Pancreas (tissue), 10 donors: ENCODE results near the gene RBM7. TPM values are rescaled to one million over a fixed set of nuclear protein-coding genes. Genes with fewer than 3 reads are reported as not detected.
A peak's percentile ranks its signal among the peaks of the same experiment; 100 is the strongest.

ENCODE experiments used
- ATAC-seq, 4 donors: fragments of 200-7000 bp; cut with Tn5 transposase; one replicate each; pipeline versions ENCODE4 v1.8.0 to v1.9.1; 2020; ENCODE audit warnings: mild to moderate bottlenecking in 4 of 4, moderate library complexity in 4 of 4
- DNase-seq, 6 donors: peaks; one replicate each; pipeline ENCODE4 v3.0.0-alpha.2; 2020
- FAIRE-seq: peaks from 2 replicates; lab custom pipeline; 2012; peaks lifted over from hg19 to GRCh38; lab: Jason Lieb, UNC
- H3K27ac ChIP-seq, 4 donors: fragments of 200-600 bp; sonication (generic); 1 replicate in 3 of 4; 2 replicates in 1 of 4; pipeline versions ENCODE4 v1.5.0 to v1.8.0; 2020
- H3K27me3 ChIP-seq, 4 donors: fragments of 200-600 bp; one replicate each; pipeline ENCODE4 v1.8.0; 2021
- H3K36me3 ChIP-seq, 3 donors: fragments of 200-600 bp; sonication (generic) in 1 of 3; one replicate each; pipeline versions ENCODE4 v1.5.0 to v1.8.0; 2020 to 2021
- H3K4me1 ChIP-seq, 3 donors: fragments of 200-600 bp; one replicate each; pipeline ENCODE4 v1.8.0; 2021
- H3K4me3 ChIP-seq, 4 donors: fragments of 200-600 bp; sonication (generic) in 2 of 4; one replicate each; pipeline versions ENCODE4 v1.5.0 to v1.8.0; 2020 to 2021
- H3K9me3 ChIP-seq, 4 donors: fragments of 200-600 bp; one replicate each; pipeline ENCODE4 v1.8.0; 2021
- WGBS, 2 donors: extraction: QIAGEN DNeasy Blood & Tissue Kit; methylation state at CpG; one replicate each; pipeline ENCODE4 v1.1.7; 2013; 5-methylcytosine and 5-hydroxymethylcytosine counted together
- intact Hi-C, 3 donors: fragments of 100-400 bp; cut with DNase I; formaldehyde crosslinking; loops; one replicate each; pipeline versions ENCODE4 v1.11.1 to v1.14.2; 2022
- polyA plus RNA-seq, 2 donors: library from polyadenylated mRNA; stranded (reverse); fragments of 200-250 nt; gene quantifications; one replicate each; pipeline ENCODE4 v1.2.3, GENCODE V29; 2013
- total RNA-seq, 6 donors: library from RNA; stranded (reverse); fragmentation: NEBNext Ultra II Directional in 4 of 6; extraction: Animal tissue kit (Norgen Biotek cat#: 25700) in 4 of 6; gene quantifications; one replicate each; pipeline versions ENCODE4 v1.2.1 to v1.2.4, GENCODE V29; 2021 to 2023
- TF ChIP-seq, protein P1 (sequence below), 4 donors: fragments of 200-600 bp; sonication (generic) in 3 of 4; IDR thresholded peaks; one replicate each; pipeline versions ENCODE4 v1.5.0 to v1.8.0; 2021; ENCODE audit warnings: antibody characterized with exemption in 4 of 4
- donor health status: healthy with polysubstance abuse.
- donor health status: DM: no; HTN: no; CAD: no; lungs with moderate emphysema.
- donor health status: DM: no; HTN: no; CAD: no.
- donor health status: control.
- donor health status: control.
- donor health status: Bipolar disorder and iron deficiency.
- donor health status: DM: yes; HTN: yes; CAD: no.
- donor health status: DM: no; HTN: no; CAD: no.
- donor health status: DM: no; HTN: no; CAD: no.
- donor health status: DM: yes; HTN: yes; CAD: no.

The RBM7 gene
- total and polyA plus RNA-seq, 8 donors = 3.8 to 16.4 (median 10.3) TPM

DNA sequence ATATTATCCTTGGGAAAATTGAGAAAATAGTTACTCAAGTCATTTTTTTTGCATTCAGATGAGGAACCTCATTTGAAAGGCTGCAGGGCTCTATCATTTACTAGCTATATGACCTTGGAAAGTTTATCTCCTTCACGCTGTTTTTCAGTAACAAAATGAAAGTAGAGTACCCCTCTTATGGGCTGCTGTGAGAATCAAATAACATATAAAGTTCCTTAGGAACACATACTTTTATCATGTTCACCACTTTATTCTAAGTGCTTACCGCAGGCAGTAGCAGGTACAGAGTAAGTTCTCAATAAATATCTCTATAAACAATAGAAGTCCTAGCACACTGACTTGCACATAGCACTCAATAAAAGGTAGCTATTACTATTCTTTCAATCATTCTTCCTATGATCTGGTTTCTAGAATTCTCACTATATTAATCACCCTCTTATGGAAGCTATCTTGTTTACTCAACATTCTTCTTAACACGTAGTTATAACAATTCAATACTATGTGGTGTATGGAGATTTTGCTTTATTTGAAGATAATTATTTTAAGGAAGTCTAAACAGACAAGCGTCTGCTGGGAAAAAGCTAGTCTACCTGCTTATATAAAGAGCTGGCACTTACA lies 2.1 kb upstream of the RBM7 start:
- Histone ChIP-seq H3K36me3 (no peaks in the 10 kb centered on the region), H3K4me3 (peak overlapping the region in 1 of 4 donors; percentile 60), H3K27me3 (no peaks in the 10 kb centered on the region), H3K4me1 (peaks cover 10 to 34% (median 21%) of the 10 kb centered on the region in 3 donors), H3K9me3 (no peaks in the 10 kb centered on the region), H3K27ac (no peak overlapping the region)
- intact Hi-C loops = no loop called here
- FAIRE-seq = no peak
- 47 to 57% methylated on average over 4 of the region's 4 CpGs for WGBS, 2 donors
- TF ChIP-seq, protein P1, sequence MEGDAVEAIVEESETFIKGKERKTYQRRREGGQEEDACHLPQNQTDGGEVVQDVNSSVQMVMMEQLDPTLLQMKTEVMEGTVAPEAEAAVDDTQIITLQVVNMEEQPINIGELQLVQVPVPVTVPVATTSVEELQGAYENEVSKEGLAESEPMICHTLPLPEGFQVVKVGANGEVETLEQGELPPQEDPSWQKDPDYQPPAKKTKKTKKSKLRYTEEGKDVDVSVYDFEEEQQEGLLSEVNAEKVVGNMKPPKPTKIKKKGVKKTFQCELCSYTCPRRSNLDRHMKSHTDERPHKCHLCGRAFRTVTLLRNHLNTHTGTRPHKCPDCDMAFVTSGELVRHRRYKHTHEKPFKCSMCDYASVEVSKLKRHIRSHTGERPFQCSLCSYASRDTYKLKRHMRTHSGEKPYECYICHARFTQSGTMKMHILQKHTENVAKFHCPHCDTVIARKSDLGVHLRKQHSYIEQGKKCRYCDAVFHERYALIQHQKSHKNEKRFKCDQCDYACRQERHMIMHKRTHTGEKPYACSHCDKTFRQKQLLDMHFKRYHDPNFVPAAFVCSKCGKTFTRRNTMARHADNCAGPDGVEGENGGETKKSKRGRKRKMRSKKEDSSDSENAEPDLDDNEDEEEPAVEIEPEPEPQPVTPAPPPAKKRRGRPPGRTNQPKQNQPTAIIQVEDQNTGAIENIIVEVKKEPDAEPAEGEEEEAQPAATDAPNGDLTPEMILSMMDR (IDR thresholded peaks at IDR 0.05) = no peak
- ATAC-seq = no peak
- no peak for DNase-seq

DNA sequence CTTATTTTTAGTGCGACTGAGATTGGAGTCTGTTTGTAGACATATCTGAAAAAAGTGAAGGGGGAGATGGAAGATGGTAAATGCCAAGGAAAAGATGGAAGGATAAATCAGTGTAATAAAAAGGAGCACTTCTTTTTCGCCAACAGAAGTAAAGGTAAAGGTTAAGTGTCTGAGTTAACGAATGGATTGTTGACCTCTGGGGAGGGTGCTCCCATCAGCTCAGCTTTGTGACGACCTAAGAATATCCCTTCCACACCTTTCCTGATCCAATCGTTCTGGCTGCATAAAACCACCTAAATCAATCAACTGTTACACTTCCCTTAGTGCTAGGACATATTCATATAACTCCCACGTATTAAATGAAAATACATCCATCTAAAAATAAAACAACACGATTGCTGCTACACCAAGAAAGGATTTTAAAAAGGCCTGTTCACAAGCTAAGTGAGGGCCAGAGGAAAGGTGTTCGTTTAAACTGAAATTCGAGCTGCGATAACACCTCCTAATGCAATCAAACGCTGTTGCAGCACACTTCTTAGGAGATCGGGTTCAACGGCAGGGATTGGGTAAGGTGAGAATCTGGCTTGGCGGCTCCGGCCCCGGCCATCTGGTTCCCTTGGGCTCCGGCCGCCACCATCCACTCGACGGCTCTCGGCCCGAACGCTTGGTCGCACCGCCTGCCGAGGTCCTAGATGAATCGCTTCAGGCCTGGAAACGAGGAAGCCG lies 813 bp upstream of the RBM7 start:
- WGBS, 2 donors = 1% methylated on average over 29 of the region's 29 CpGs
- Histone ChIP-seq H3K36me3 (no peaks in the 10 kb centered on the region), H3K4me3 (peak overlapping the region; percentile 53 to 76 (median 60)), H3K4me1 (peaks cover 10 to 34% (median 26%) of the 10 kb centered on the region in 3 donors), H3K27me3 (no peaks in the 10 kb centered on the region), H3K9me3 (no peaks in the 10 kb centered on the region), H3K27ac (peak overlapping the region; percentile 93 to 98 (median 98))
- intact Hi-C loops = no loop called here
- FAIRE-seq = peak; percentile 5
- TF ChIP-seq, protein P1 (IDR thresholded peaks at IDR 0.05) = no peak
- peak; percentile 54 to 87 (median 72) for DNase-seq
- peak; percentile 73 to 78 (median 76) for ATAC-seq

DNA sequence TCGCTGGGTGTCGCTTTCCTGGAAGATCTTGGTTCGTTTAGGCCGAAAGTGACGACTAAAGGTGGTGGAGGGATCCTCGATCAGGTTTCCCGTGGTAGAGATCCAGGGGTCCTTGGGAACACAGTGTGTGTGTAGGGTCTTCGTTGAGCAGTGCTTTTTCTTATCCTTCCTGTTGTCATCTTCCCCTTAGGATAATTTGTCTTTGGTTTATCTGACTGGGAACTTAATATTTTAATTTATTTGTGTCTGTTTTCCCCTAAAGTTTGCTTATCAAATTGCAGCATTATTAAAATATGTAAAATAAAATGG lies 403 bp downstream of the RBM7 start:
- no peak for FAIRE-seq
- WGBS, 2 donors = 0 to 1% methylated on average over 8 of the region's 8 CpGs
- intact Hi-C loops = no loop called here

DNA sequence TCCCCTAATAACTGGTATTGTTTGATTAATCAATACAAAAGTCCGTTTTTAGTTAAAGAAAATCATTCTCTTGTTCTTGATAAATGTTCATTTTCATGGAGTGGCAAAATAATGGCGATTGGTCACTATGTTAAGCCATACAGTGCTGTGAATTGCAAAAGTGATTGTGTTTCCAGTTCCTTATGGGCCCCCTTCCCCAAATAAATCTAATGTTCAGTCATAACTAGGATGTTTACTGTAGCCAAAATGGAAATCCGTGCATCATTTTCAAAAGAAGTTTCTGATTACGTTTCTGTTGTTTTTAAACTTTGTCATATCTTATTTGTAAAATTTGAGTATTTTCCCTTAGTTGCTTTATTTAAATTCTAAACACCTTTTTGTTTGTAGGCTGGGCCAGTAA lies 845 bp downstream of the RBM7 start:
- WGBS, 2 donors = 1 to 2% methylated on average over 4 of the region's 4 CpGs
- peaks cover 0 to 8% (median 0%) of the 10 kb centered on the region in 3 donors for H3K36me3 ChIP-seq
- H3K27me3 ChIP-seq = no peaks in the 10 kb centered on the region
- FAIRE-seq (peak; percentile 43), ATAC-seq (no peak), DNase-seq (no peak)
- intact Hi-C loops = no loop called here
- peak overlapping the region in 3 of 4 donors; percentile 60 to 76 (median 60) for H3K4me3 ChIP-seq
- no peaks in the 10 kb centered on the region for H3K9me3 ChIP-seq
- TF ChIP-seq, protein P1 (IDR thresholded peaks at IDR 0.05) = no peak
- H3K27ac ChIP-seq = peak overlapping the region in 3 of 4 donors; percentile 93 to 98 (median 98)
- peaks cover 10 to 34% (median 26%) of the 10 kb centered on the region in 3 donors for H3K4me1 ChIP-seq

More for the DNA sequence above, 403 bp downstream of the RBM7 start:
- Histone ChIP-seq H3K4me3 (peak overlapping the region; percentile 60 to 76 (median 62)), H3K27me3 (no peaks in the 10 kb centered on the region), H3K36me3 (peaks cover 0 to 3% (median 0%) of the 10 kb centered on the region in 3 donors), H3K27ac (peak overlapping the region; percentile 93 to 98 (median 98)), H3K9me3 (no peaks in the 10 kb centered on the region), H3K4me1 (peaks cover 10 to 34% (median 26%) of the 10 kb centered on the region in 3 donors)
- ATAC-seq (no peak), DNase-seq (no peak)
- TF ChIP-seq, protein P1 (IDR thresholded peaks at IDR 0.05) = no peak
